ENCODE measurements around the gene ADGRD1.

Gene ADGRD1

GRCh38 chr12:130966443-130967030 lies 12.8 kb downstream of the ADGRD1 start:
- no peak for DNase-seq (ENCODE audit: low spot score)

- no peak for DNase-seq (ENCODE audit: low spot score)
Measured at GRCh38 chr12:130967636-130968035, 13.9 kb downstream of the ADGRD1 start.

- no peak for DNase-seq (ENCODE audit: low spot score)
Measured at GRCh38 chr12:130968611-130969010, 14.9 kb downstream of the ADGRD1 start.

GRCh38 chr12:130969223-130969622 lies 15.5 kb downstream of the ADGRD1 start:
- DNase-seq (ENCODE audit: low spot score) = no peak

GRCh38 chr12:130970165-130970907 lies 16.6 kb downstream of the ADGRD1 start:
- DNase-seq (ENCODE audit: low spot score) = no peak

- DNase-seq (ENCODE audit: low spot score) = no peak
Measured at GRCh38 chr12:130970908-130971233, 17.2 kb downstream of the ADGRD1 start.

- no peak for DNase-seq (ENCODE audit: low spot score)
Measured at GRCh38 chr12:130971925-130972585, 18.3 kb downstream of the ADGRD1 start.

GRCh38 chr12:130972586-130972950 lies 18.9 kb downstream of the ADGRD1 start:
- no peak for DNase-seq (ENCODE audit: low spot score)

- DNase-seq (ENCODE audit: low spot score) = no peak
Measured at GRCh38 chr12:130973109-130973508, 19.4 kb downstream of the ADGRD1 start.

GRCh38 chr12:130973906-130974305 lies 20.2 kb downstream of the ADGRD1 start:
- DNase-seq (ENCODE audit: low spot score) = no peak

GRCh38 chr12:130975116-130975515 lies 21.4 kb downstream of the ADGRD1 start:
- no peak for DNase-seq (ENCODE audit: low spot score)

- DNase-seq (ENCODE audit: low spot score) = no peak
Measured at GRCh38 chr12:130976171-130976720, 22.5 kb downstream of the ADGRD1 start.

- DNase-seq (ENCODE audit: low spot score) = no peak
Measured at GRCh38 chr12:130977046-130977742, 23.5 kb downstream of the ADGRD1 start.

GRCh38 chr12:130977743-130978095 lies 24.0 kb downstream of the ADGRD1 start:
- DNase-seq (ENCODE audit: low spot score) = no peak

- DNase-seq (ENCODE audit: low spot score) = no peak
Measured at GRCh38 chr12:130978785-130979184, 25.1 kb downstream of the ADGRD1 start.

GRCh38 chr12:130981074-130981742 lies 27.5 kb downstream of the ADGRD1 start:
- DNase-seq (ENCODE audit: low spot score) = no peak

- DNase-seq (ENCODE audit: low spot score) = no peak
Measured at GRCh38 chr12:130981911-130982310, 28.2 kb downstream of the ADGRD1 start.

GRCh38 chr12:130982565-130983225 lies 29.0 kb downstream of the ADGRD1 start:
- no peak for DNase-seq (ENCODE audit: low spot score)

GRCh38 chr12:130983328-130984017 lies 29.8 kb downstream of the ADGRD1 start:
- DNase-seq (ENCODE audit: low spot score) = no peak

GRCh38 chr12:130984183-130985058 lies 30.7 kb downstream of the ADGRD1 start:
- DNase-seq (ENCODE audit: low spot score) = no peak

All from CD4-positive, alpha-beta T cell treated with Interleukin-15 for 4 hours (primary cell).